Measurements from ENCODE around the gene ANKS1A.

- TF ChIP-seq CTCF (IDR thresholded peaks at IDR 0.05) (no peak), POLR2AphosphoS5 (IDR thresholded peaks at IDR 0.05; ENCODE audit: low read depth, low read length) (no peak), TCF7L2 (IDR thresholded peaks at IDR 0.05; ENCODE audit: low read depth, low read length) (no peak), SIN3A (IDR thresholded peaks at IDR 0.05; ENCODE audit: borderline replicate concordance, insufficient read depth, low read depth, low read length) (no peak)
- TF ChIP-seq, protein P1, sequence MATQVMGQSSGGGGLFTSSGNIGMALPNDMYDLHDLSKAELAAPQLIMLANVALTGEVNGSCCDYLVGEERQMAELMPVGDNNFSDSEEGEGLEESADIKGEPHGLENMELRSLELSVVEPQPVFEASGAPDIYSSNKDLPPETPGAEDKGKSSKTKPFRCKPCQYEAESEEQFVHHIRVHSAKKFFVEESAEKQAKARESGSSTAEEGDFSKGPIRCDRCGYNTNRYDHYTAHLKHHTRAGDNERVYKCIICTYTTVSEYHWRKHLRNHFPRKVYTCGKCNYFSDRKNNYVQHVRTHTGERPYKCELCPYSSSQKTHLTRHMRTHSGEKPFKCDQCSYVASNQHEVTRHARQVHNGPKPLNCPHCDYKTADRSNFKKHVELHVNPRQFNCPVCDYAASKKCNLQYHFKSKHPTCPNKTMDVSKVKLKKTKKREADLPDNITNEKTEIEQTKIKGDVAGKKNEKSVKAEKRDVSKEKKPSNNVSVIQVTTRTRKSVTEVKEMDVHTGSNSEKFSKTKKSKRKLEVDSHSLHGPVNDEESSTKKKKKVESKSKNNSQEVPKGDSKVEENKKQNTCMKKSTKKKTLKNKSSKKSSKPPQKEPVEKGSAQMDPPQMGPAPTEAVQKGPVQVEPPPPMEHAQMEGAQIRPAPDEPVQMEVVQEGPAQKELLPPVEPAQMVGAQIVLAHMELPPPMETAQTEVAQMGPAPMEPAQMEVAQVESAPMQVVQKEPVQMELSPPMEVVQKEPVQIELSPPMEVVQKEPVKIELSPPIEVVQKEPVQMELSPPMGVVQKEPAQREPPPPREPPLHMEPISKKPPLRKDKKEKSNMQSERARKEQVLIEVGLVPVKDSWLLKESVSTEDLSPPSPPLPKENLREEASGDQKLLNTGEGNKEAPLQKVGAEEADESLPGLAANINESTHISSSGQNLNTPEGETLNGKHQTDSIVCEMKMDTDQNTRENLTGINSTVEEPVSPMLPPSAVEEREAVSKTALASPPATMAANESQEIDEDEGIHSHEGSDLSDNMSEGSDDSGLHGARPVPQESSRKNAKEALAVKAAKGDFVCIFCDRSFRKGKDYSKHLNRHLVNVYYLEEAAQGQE (IDR thresholded peaks at IDR 0.05; ENCODE audit: insufficient read depth in 1 of 2, low read depth in 2 of 2, low read length in 1 of 2), result no peak
These were observed 39.2 kb downstream of the ANKS1A start for GRCh38 chr6:34928220-34928619.
